Prostate gland (tissue), 2 donors: Measurements from ENCODE around the gene ATP5F1C. TPM values are rescaled to one million over a fixed set of nuclear protein-coding genes. Genes with fewer than 3 reads are reported as not detected.

Experiments used
- DNase-seq: peaks from one replicate; pipeline ENCODE4 v3.0.0-alpha.2; 2019; ENCODE audit warnings: low spot score
- H3K27ac ChIP-seq, 2 donors: fragments of 200-600 bp; sonication (generic); 2 replicates each; pipeline ENCODE4 v1.5.1; 2017 to 2019
- H3K27me3 ChIP-seq: fragments of 200-600 bp; sonication (generic); replicated peaks from 2 replicates; pipeline ENCODE4 v1.5.1; 2019; ENCODE audit not compliant: insufficient read depth
- H3K36me3 ChIP-seq, 2 donors: fragments of 200-600 bp; sonication (generic); 1 replicate in 1 of 2; 2 replicates in 1 of 2; pipeline versions ENCODE4 v1.5.1 to v1.8.1; 2017 to 2019
- H3K4me1 ChIP-seq: fragments of 200-600 bp; sonication (generic); replicated peaks from 2 replicates; pipeline ENCODE4 v1.5.1; 2019
- H3K4me3 ChIP-seq, 2 donors: fragments of 200-600 bp; sonication (generic); 2 replicates each; pipeline ENCODE4 v1.5.1; 2017 to 2019
- H3K9me3 ChIP-seq: fragments of 200-600 bp; sonication (generic); 2 replicates; pipeline ENCODE4 v1.5.1; 2017
- POLR2A ChIP-seq: fragments of 450-650 bp; IDR thresholded peaks from one replicate; pipeline ENCODE4 v1.6.1; 2016; ENCODE audit warnings: antibody characterized with exemption, mild to moderate bottlenecking
- POLR2AphosphoS5 ChIP-seq: sonication (generic); formaldehyde crosslinking; IDR thresholded peaks from one replicate; pipeline ENCODE4 v1.6.1; 2017; ENCODE audit warnings: antibody characterized with exemption
- WGBS: methylation state at CpG from one replicate; pipeline ENCODE4 v1.1.5; 2018; 5-methylcytosine and 5-hydroxymethylcytosine counted together
- intact Hi-C: fragments of 100-400 bp; cut with DNase I; formaldehyde crosslinking; loops from one replicate; pipeline ENCODE4 v1.14.2; 2022
- total RNA-seq, 2 donors: library from RNA; depleted of rRNA; stranded (reverse); fragments of >200 nt; gene quantifications; one replicate each; pipeline ENCODE4 v1.1.0, GENCODE V29; 2016
- TF ChIP-seq, protein P1 (sequence below), 4 experiments: fragments of 200-600 bp in 2 of 4; fragments of 450-650 bp in 2 of 4; sonication (generic) in 2 of 4; IDR thresholded peaks; 1 replicate in 3 of 4; 2 replicates in 1 of 4; pipeline ENCODE4 v1.5.1; 2016 to 2019; ENCODE audit warnings: antibody characterized with exemption in 4 of 4, mild to moderate bottlenecking in 2 of 4, moderate library complexity in 2 of 4

The ATP5F1C gene
- total RNA-seq, 2 donors from 2014 or later, result 207 to 239 TPM

DNA sequence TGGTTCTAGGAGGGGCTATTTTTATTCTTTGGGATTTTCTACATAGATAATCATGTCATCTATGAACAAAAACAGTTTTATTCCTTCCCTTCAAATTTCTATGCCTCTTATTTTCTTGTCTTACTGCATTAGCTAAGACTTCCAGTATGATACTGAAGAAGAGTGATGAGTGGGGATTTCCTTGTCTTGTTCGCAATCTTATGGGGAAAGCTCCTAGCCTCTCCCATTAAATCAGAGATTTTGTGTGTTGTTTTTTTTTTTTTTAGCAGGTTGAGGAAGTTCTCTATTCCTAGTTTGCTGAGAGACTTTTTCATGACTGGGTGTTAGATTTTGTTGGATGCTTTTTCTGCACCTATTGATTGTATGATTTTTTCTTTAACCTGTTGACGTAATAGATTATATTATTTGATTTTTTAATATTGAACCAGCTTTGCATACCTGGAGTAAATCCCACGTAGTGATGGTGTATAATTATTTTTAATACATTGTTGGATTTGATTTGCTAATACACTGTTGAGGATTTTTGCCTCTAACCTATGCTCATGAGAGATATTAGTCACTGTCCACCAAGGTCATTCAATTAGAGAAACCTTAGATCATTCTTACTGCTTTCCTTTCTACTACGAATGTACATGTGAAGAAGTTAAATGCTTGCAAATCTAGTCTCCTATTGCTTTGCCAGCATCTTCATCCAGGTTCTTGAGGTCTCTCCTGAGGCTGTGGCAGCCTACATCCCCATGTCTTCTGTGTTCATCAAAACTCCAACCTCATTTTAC, 6.5 kb downstream of the ATP5F1C start:
- Histone ChIP-seq H3K36me3 (no peaks in the 10 kb centered on the region), H3K27ac (no peak overlapping the region), H3K9me3 (no peaks in the 10 kb centered on the region), H3K27me3 (no peaks in the 10 kb centered on the region), H3K4me3 (no peak overlapping the region), H3K4me1 (no peaks in the 10 kb centered on the region)
- TF ChIP-seq POLR2A, result no peak
- TF ChIP-seq POLR2AphosphoS5, result no peak
- TF ChIP-seq, protein P1, sequence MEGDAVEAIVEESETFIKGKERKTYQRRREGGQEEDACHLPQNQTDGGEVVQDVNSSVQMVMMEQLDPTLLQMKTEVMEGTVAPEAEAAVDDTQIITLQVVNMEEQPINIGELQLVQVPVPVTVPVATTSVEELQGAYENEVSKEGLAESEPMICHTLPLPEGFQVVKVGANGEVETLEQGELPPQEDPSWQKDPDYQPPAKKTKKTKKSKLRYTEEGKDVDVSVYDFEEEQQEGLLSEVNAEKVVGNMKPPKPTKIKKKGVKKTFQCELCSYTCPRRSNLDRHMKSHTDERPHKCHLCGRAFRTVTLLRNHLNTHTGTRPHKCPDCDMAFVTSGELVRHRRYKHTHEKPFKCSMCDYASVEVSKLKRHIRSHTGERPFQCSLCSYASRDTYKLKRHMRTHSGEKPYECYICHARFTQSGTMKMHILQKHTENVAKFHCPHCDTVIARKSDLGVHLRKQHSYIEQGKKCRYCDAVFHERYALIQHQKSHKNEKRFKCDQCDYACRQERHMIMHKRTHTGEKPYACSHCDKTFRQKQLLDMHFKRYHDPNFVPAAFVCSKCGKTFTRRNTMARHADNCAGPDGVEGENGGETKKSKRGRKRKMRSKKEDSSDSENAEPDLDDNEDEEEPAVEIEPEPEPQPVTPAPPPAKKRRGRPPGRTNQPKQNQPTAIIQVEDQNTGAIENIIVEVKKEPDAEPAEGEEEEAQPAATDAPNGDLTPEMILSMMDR (IDR thresholded peaks at IDR 0.05), result no peak
- no peak for DNase-seq
- intact Hi-C loops, result no loop called here
- WGBS, result 87% methylated on average over 4 of the region's 4 CpGs

DNA sequence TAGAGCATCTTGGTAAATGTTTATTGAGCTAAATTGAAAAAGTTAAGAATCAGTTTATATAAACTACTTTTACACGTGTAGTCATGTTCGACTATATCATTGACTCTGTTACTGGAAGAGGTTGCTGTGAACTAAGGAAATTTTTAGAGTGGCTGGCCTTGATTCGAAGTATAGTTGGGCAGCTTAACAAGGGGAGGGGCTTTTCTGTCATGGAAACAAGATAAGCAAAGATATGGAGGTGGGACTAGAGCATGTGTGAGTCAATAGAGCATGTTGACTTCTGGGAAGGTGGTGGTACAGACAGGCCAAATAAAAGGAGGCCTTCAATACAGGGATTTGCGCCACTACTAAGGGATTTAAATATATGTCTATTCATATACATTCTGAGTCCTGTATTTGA, 7.6 kb downstream of the ATP5F1C start:
- WGBS, result 63% methylated on average over 4 of the region's 4 CpGs
- intact Hi-C loops, result no loop called here
- Histone ChIP-seq H3K36me3 (no peaks in the 10 kb centered on the region), H3K4me3 (no peak overlapping the region), H3K9me3 (no peaks in the 10 kb centered on the region), H3K27me3 (no peaks in the 10 kb centered on the region), H3K27ac (no peak overlapping the region), H3K4me1 (no peaks in the 10 kb centered on the region)
- no peak for TF ChIP-seq POLR2AphosphoS5
- TF ChIP-seq, protein P1 (IDR thresholded peaks at IDR 0.05), result no peak
- TF ChIP-seq POLR2A, result no peak
- DNase-seq, result no peak

DNA sequence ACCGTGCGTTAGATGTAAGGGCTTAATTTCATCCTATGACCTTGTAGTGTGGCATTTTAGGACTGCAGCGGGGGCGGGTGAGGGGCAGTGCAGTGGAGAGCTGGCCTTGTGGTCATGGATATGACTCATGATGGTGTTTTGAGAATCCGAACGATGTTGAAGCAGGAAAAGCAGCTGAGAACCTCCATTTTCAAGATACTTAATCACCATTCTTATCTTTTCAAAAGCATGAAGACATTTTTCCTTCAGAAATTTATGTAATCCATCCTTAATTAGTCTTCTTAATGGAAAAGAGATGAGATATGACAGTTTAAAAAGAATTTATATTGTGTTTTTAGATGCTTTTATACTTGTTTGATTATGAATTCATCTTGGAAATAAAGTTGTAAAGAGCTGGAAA, 9.6 kb downstream of the ATP5F1C start:
- Histone ChIP-seq H3K36me3 (peaks cover 0 to 3% of the 10 kb centered on the region in 2 donors), H3K9me3 (no peaks in the 10 kb centered on the region), H3K4me1 (no peaks in the 10 kb centered on the region), H3K4me3 (no peak overlapping the region), H3K27me3 (no peaks in the 10 kb centered on the region), H3K27ac (no peak overlapping the region)
- 84% methylated on average over 6 of the region's 6 CpGs for WGBS
- TF ChIP-seq POLR2A (no peak), POLR2AphosphoS5 (no peak)
- TF ChIP-seq, protein P1 (IDR thresholded peaks at IDR 0.05), result no peak
- intact Hi-C loops, result no loop called here
- DNase-seq, result no peak

DNA sequence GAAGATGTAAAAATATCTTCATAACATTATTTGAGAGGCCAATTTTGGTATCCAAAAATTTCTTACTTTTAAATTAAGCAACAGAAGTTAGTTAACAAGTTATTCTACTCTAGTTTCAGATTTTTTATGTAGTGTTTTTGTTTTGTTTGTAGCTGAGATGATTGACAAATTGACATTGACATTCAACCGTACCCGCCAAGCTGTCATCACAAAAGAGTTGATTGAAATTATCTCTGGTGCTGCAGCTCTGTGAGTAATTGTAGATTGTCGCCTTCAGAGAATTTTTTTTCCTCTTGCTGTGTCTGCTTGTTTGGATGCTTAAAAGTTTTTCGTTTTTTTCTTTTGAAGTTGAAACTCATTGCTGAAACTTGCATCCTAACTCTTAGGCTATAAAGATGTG, 14.6 kb downstream of the ATP5F1C start:
- no peak overlapping the region for H3K27ac ChIP-seq
- H3K9me3 ChIP-seq, result no peaks in the 10 kb centered on the region
- WGBS, result 88% methylated on average over 4 of the region's 4 CpGs
- no peaks in the 10 kb centered on the region for H3K4me1 ChIP-seq
- TF ChIP-seq POLR2AphosphoS5, result no peak
- TF ChIP-seq POLR2A, result no peak
- TF ChIP-seq, protein P1 (IDR thresholded peaks at IDR 0.05), result no peak
- no peaks in the 10 kb centered on the region for H3K27me3 ChIP-seq
- peaks cover 3 to 4% of the 10 kb centered on the region in 2 donors for H3K36me3 ChIP-seq
- no peak for DNase-seq
- no peak overlapping the region for H3K4me3 ChIP-seq
- intact Hi-C loops, result no loop called here

DNA sequence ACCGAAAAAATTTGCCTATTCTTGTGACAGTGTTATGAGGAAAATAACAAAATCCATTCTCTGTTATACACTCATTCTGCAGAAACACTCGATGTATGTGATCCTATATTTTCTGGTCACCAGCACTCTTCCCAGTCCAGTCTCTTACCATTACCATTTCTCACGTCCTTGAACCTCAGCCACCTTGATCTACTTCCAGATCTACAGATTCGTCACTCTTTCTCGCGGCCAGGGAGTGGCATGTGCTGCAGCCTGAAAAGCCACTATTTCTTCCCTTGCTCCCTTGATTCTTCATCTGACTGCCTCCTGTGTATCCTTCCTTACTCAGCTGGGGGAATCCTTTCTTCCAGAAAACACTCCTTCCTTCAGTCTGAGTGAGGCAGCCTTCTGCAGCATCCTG, 16.2 kb downstream of the ATP5F1C start:
- TF ChIP-seq POLR2A (no peak), POLR2AphosphoS5 (no peak)
- TF ChIP-seq, protein P1 (IDR thresholded peaks at IDR 0.05), result no peak
- no peaks in the 10 kb centered on the region for H3K4me1 ChIP-seq
- no peak overlapping the region for H3K4me3 ChIP-seq
- H3K9me3 ChIP-seq, result no peaks in the 10 kb centered on the region
- intact Hi-C loops, result no loop called here
- H3K27ac ChIP-seq, result no peak overlapping the region
- no peaks in the 10 kb centered on the region for H3K27me3 ChIP-seq
- peaks cover 3 to 4% of the 10 kb centered on the region in 2 donors for H3K36me3 ChIP-seq
- WGBS, result 93% methylated on average over 6 of the region's 6 CpGs
- DNase-seq, result no peak
